Activated gamma-delta T cell treated with anti-CD3 and anti-CD28 coated beads, Interleukin-2, amount 50 U/mL, for 16 hours (primary cell): ENCODE results near the gene TMEM141.
"Not testable (repeated sequence)": the region's sequence is repeated elsewhere in the genome, so short reads cannot be mapped to it uniquely, and the experiment has no call there.

ENCODE experiments used
- DNase-seq: peaks from one replicate; pipeline ENCODE4 v3.0.0-alpha.2; 2020; ENCODE audit warnings: low read depth

Gene TMEM141

DNA sequence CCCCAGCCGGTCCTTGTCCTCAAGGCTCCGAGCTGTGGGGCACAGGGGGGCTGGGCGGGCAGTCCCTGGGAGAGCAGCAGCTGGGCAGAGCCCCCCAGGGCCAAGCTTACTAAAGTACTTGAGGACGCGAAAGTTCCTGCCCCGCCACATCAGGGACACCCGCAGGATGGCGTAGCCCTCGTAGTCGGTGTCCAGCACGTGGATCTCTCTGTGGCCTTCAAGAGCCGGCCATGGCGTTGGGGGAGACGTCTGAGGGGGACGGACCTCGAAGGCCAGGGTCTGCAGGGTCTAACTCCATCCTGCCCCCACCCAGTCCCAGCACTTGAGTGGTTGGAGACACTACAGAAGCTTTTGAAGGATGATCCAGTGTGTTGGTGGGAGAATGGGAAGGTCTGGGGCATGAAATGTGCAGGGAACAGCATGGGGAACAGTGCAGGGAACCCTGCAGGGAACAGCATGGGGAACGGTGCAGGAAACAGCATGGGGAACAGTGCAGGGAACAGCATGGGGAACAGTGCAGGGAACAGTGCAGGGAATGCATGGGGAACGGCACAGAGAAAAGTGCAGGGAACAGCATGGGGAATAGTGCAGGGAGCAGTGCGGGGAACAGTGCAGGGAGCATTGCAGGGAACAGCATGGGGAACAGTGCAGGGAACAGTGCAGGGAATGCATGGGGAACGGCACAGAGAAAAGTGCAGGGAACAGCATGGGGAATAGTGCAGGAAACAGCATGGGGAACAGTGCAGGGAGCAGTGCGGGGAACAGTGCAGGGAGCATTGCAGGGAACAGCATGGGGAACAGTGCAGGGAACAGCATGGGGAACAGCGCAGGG, 35.6 kb upstream of the TMEM141 start:
- DNase-seq: not testable (repeated sequence)

DNA sequence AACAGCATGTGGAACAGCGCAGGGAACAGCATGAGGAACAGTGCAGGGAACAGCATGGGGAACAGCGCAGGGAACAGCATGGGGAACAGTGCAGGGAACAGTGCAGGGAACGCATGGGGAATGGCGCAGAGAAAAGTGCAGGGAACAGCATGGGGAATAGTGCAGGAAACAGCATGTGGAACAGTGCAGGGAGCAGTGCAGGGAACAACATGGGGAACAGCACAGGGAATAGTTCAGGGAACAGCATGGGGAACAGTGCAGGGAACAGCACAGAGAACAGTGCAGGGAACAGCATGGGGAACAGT, 35.1 kb upstream of the TMEM141 start:
- no peak for DNase-seq

DNA sequence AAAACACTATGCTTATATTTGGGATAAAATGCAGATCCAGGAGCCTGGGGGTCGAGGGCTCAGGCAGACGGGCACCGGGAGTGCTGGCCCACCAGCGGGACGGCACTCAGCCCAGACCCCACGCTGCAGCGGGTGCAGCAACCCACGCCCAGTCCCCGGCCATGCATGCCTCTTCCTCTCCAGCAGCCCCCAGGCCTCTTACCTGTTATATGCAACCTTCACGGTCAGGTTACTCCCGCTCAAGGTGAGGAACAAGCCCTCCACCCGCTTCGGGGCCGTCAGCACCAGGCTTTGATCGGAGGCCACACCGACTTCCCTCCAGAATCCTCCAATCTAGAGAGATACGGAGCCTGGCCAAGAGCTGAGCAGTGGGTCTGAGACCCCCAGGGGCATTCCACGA, 34.3 kb upstream of the TMEM141 start:
- no peak for DNase-seq

DNA sequence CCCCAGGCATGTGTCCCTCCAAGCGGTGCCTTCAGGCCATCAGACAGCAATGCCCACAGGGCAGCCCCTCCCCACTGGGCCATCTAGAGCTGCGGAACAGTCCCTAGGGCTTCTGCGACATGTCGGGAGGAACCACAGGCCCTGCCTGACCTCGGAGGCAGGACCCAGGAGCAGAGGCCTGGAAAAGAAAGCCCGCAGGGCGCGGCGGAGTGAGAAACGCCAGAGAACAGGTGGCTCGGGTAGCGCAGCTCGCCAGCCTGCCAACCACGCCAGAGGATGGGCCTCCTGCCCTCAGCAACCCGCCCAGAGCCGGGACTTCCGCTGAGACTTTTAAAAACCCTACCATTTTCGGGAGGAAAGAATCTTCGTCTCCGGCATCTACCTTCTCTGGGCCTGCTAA, 33.8 kb upstream of the TMEM141 start:
- no peak for DNase-seq

DNA sequence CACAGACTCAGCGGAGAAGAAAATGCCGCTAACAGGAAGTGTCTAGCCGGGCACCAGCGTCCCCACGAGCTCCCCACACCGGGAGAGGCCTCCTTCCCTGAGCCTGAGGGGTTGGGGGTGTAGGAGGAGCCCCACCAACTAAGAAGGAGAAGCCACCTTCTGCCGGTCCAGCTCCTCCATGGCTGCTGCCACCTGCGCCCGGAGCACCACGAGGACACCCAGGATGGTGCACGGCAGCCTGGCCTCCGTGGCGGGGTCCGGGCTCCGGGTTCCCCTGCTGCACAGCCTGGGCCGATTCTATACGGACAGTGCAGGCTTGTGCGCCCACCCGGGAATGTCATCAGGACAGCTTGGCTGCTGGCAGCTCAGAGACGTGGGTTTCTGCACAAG, 33.4 kb upstream of the TMEM141 start:
- DNase-seq: no peak

DNA sequence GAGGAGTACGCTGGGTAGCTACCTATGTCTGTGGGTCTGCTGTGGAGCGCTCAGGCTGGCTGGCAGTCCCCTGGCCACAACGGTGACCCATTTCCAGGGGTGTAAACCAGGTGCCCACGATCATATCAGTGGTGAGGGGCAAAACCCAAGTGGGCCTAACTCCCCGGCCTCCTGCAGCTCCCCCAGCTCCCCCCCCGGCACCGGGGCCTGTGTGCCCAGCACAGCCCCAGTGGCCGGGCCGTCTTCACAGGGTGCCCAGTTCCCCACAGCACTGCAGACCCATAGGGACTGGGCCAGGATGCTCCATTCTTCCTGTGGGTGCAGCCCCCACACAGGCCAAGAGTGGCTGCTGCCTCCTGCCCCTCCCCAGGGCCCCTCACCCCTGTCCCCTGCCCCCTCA, 32.1 kb upstream of the TMEM141 start:
- DNase-seq: no peak

DNA sequence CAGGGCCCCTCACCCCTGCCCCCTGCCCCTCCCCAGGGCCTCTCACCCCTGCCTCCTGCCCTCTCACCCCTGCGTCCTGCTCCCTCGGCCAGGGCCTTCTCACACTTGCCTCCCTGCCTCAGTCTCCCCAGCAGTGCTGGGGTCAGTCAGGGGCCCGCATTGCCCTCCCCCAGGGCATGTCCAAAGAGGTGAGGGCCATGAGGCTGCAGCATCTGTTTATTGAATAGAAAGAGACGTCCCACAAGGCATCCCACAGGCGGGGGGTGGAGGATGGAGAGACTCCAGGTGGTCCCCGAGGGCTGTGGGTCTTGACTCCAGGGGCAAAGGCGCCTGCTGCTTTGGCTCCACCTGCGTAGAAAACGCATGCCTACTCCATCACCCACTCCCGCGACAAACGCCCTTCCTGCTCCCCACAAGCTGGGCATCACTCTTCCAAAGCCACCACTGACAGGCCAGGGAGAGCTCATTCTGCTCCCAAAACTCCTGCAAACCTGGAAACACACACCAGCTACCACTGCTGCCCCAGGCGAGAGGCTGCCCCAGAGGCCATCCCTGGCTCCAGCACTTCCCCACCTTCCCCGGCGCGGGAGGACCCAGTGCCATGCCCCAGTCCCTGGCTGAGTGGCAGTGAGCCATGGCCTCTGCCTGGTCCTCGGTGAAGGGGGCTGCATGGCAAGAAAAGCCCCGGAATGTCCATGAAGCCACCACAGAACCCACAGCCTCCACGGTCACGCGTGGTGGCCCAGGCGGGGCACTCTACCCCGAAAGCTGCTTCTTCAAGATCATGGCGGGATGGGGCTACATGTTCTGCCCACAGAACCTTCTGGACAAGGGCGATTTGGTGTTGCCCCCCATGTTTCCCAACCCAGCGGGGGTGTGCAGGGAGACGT, 31.5 kb upstream of the TMEM141 start:
- no peak for DNase-seq

DNA sequence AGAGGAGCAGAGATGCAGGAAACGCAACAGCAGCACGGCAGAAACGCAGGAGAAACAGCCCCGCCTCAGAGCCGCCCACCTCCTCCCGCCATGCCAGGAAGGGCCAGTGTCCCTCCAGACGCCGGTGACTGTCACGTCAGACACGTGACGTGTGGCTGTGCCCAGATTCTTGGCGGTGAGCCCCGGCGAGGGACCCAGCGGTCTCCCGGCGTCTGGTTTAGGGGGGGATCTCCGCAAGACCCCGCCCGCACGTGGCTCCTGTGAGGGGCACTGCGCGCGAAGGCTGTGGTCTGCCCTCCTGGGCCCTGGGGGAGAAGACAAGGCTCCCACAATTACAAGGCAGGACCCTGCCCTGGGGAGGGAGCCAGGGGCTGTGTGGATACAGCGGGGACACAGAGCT, 30.7 kb upstream of the TMEM141 start:
- no peak for DNase-seq

DNA sequence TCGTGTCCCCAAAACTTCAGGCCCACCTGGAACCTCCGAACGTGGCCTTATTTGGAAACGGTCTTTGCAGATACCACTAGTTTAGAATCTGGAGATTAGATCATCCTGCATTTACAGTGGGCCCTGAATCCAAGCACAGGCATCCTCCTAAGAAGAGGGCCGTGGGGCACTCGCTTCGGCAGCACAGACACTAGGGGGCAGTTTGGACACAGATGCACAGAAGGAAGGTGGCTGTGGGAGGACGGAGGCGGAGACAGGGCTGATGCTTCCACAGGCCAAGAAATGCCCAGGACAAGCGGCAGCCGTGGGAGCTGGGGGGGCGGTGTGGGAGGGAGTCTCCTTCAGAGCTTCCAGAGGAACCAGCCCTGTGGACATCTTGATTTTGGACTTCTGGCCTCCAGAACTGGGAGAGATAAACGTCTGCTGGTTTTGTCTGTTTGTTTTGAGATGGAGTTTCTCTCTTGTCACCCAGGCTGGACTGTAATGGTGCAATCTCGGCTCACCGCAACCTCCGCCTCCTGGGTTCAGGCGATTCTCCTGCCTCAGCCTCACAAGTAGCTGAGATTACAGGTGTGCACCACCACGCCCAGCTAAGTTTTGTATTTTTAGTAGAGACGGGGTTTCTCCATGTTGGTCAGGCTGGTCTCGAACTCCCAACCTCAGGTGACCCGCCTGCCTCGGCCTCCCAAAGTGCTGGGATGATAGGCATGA, 30.2 kb upstream of the TMEM141 start:
- not testable (repeated sequence) for DNase-seq

DNA sequence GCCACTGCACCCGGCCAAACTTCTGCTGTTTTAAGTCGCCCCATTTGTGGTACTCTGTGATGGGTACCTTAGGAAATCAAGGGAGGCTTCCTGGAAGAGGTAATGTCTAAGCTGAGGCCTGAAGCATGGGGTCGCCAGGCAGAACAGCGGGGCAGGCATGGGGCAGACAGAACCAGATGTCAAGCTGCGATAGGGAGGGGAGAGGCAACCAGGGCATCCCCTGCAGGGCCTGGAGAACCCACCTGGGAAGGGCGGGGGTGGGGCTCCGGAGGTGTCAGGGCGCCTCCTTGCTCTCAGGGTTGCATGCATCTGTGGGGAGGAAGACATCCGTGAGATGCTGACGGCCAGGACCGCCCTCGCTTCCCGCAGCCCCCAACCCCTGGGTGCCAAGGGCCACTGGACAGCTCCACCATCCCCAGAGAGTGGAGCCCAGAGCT, 29.6 kb upstream of the TMEM141 start:
- no peak for DNase-seq

DNA sequence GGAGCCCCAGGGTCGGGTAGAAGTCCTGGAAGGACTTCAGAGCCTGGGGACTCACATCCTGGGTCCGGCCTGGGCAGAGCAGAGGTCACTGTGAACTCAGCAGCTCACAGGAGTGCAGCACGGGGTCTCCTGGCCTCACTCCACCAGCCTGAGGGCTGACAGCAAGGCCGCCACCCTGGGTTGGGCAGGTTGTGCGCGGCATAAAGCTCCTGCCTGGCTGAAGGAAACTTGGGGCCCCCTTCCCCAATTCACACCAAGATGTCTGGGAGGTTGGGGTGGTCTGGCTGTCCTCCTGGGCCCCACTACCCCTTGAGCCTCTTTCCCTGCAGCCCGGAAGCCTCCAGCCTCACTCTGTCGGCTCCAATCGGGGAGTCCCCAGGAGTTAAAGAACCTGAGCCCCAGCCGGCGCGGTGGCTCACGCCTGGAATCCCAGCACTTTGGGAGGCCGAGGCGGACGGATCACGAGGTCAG, 28.9 kb upstream of the TMEM141 start:
- DNase-seq: no peak

DNA sequence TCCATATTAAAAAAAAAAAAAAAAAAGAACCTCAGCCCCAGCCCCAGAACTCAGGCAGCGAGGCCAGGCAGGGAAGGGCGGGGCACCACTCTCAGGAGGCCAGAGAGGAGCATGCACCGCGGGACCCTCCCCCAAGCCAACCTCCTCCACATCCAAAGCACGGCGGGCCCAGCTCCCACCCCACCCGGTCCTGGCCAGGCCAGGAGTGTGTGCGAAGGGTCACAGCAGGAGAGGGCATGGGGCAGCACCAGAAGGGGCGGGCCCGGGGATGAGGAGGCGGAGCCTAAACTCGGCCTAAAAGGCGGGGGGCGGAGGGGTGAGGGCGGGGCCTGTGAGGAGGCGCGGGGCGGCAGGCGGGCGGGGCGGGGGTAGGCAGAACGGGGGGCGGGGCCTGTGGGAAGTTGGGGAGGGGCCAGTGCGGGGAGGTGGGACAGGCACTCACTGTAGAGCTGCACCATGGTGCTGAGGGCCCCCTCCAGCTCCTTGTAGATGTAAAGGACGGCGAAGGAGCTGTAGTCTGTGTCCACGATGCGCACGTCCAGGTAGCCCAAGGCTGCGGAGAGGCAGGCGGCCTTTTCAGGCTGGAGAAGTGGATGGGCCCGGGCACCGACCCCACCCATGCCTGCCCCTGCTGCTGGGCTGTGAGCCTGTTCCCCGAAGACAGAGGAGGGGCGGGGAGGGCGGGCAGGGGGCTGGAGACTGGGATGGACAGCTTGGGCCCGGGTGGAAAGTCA, 28.1 kb upstream of the TMEM141 start:
- DNase-seq: no peak

DNA sequence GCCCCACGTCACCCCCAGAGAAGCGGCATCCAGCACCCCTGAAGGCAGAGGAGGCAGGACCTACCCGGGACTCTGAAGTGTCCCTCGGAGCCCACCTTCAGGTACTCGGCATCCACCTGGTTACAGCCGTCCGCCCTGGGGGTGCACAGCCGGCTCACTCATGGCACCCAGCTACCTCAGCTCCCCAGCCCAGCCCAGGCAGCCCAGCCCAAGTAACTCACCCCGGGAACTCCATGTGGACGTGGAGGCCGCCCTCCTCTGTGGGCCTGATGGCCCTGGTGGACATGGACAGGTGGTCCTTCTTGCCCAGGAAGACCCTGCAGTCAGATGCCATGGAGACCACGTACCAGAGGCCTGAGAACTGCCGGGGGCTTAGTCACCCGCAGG, 27.5 kb upstream of the TMEM141 start:
- no peak for DNase-seq

DNA sequence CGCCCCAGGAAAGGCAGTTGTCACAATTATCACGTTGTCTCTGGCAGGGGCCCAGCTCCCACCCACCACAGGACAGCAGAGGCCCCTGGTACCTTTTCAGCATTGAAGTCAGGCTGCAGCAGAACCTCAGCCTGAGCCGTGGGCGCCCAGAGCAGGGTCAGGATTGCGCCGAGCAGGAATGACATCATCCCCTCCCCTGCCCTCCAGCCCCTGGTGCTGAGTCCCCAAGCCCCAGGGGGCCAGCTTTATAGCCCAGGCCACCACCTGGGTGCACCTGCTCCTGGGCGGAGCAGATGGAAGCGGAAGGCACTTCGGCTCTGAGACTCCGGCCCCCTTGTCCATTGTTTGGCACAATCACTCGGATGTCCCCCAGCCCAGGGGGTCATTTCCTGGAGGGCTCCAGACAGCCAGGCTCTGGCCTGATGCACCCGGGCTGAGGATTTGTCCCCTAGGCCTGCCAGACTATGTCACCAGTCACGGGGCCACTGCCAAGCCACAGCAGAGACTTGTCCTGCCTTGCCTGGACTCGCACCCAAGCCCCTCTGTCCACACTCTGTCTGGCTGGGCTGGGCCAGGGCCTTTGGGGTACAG, 26.7 kb upstream of the TMEM141 start, which contains the start of gene LCN15:
TSS of gene LCN15 (minus strand) at position 218 of the 591 bp plus-strand sequence. CDS start at position 188, 30 bp downstream.
- no peak for DNase-seq

DNA sequence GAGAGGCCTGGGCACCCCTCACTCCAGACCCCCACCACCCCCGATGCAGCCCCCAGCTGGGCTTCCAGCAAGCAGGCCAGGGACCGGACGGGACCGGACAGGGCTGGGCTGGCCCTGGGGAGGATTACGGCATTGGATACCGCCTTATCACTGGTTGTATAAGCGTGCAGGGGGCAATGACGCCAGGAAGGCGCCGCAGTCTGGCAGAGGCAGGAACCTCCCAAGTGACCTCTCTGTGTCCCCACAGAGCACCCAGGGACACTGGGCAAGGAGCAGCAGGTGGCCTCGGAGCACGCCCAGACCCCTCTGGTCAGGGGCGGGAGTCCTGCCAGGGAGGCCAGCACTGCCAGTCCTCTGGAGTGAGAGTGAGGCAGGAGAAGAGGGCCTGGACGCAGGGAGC, 26.1 kb upstream of the TMEM141 start:
- no peak for DNase-seq

DNA sequence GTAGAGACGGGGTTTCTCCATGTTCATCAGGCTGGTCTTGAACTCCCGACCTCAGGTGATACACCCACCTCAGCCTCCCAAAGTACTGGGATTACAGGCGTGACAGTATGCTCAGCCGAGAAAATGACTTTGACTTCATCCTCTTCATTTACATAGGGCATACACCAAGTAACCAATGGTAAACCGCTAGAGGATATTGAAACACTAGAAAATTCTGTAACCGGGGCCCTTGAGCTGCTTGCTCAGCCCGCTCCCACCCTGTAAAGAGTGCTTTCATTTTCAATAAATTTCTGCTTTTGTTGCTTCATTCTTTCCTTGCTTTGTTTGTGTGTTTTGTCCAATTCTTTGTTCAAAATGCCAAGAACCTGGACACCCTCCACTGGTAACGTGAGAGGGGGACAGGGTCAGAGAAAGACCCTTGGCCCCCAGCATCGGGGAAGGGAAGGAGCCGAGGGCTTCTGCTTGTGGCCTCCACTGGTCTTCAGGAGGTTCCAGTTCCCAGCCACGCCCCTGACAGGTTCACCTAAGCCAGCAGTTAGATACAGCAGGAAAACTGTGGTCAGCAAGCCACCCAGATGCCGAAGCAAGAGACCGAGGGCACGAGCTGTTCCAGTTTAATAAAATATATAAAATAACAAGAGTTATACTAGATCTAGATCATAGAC, 25.3 kb upstream of the TMEM141 start:
- DNase-seq: not testable (repeated sequence)

DNA sequence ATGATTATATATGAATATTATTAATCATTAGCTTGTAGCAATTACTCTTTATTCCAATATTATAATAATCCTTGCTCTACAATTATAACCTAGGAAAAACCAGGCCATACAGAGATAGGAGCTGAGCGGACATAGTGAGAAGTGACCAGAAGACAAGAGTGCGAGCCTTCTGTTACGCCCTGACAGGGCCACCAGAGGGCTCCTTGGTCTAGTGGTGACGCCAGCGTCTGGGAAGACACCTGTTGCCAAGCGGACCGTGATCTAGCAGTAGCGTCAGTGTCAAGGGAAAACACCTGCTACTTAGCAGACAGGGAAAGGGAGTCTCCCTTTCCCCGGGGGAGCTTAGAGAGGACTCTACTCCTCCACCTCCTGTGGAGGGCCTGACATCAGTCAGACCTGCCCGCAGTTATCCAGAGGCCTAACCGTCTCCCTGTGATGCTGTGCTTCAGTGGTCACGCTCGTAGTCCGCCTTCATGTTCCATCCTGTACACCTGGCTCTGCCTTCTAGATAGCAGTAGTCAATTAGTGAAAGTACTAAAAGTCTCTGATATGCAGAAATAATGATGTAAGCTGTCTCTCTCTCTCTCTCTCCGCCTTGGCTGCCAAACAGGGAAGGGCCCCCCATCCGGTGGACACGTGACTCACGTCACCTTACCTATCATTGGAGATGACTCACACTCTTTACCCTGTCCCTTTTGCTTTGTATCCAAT, 24.6 kb upstream of the TMEM141 start:
- DNase-seq: not testable (repeated sequence)

DNA sequence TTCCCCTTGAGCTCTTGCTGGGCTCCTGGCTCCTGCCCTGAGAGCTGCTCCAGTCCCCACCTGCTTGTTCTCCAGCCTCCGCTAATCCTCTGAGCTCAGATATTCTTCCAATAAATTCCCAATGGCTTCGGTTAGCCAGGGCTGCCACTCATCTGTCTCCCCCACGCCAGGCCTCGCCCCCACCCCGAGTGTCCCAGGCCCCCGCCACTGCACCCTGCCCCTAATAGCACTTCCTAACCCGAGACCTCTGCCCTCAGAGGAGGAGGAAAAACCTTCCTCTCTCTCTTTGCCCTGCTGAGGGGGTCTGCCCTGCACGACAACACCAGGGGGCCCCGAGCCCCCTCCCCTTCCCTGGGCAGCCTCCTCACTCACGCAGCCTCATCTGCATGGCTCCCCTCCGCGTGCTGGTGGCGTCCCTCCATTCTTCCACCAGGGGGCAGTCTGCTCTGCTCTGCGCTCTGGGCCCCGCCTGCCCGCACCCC, 21.4 kb upstream of the TMEM141 start:
- DNase-seq: peak; percentile 27

DNA sequence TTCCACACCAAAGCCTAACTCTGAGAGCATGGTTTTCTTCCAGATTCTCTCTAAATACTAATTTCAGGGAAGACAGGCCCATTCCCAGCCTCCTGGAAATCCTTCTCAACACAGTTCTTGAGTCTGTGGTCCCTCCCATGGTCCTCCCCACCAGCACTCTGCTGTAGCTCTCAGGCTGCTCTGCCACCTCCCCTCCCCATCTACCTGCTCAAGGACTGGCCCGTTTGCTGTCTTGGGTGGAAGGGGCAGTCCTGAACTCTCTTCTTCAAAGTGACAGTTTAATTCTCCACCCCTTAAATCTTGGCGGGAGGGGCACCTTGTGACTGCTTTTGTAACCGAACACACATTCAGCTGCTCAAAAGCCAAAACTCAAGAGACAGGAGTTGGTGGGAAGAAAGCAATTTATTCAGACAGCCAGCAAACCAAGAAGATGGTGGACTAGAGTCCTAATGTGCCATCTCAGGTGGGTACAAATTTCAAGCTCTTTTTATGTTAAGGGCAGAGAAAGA, 19.2 kb upstream of the TMEM141 start:
- DNase-seq: no peak
